ENCODE results near the gene ARID4A.
"Not testable (repeated sequence)": the region's sequence is repeated elsewhere in the genome, so short reads cannot be mapped to it uniquely, and the experiment has no call there.

ARID4A gene

GRCh38 chr14:58296726-58297125 is 1.6 kb upstream of the ARID4A start:
- no peak for DNase-seq

- DNase-seq: no peak
Measured at GRCh38 chr14:58297412-58297761, 968 bp upstream of the ARID4A start.

GRCh38 chr14:58297762-58298476 is 436 bp upstream of the ARID4A start:
- DNase-seq: peak; percentile 100

- DNase-seq: no peak
Measured at GRCh38 chr14:58299401-58300330, 1.3 kb downstream of the ARID4A start.

GRCh38 chr14:58301416-58301815 is 3.1 kb downstream of the ARID4A start:
- no peak for DNase-seq

- no peak for DNase-seq
Measured at GRCh38 chr14:58305730-58306129, 7.4 kb downstream of the ARID4A start.

- no peak for DNase-seq
Measured at GRCh38 chr14:58307597-58308316, 9.4 kb downstream of the ARID4A start.

- no peak for DNase-seq
Measured at GRCh38 chr14:58309086-58309485, 10.7 kb downstream of the ARID4A start.

GRCh38 chr14:58313699-58314098 is 15.3 kb downstream of the ARID4A start:
- DNase-seq: no peak

- no peak for DNase-seq
Measured at GRCh38 chr14:58315606-58316005, 17.3 kb downstream of the ARID4A start.

- no peak for DNase-seq
Measured at GRCh38 chr14:58327019-58327418, 28.7 kb downstream of the ARID4A start.

- peak; percentile 91 for DNase-seq
Measured at GRCh38 chr14:58331111-58331510, 32.8 kb downstream of the ARID4A start.

- DNase-seq: no peak
Measured at GRCh38 chr14:58332561-58332960, 34.2 kb downstream of the ARID4A start.

- DNase-seq: not testable (repeated sequence)
Measured at GRCh38 chr14:58339666-58340065, 41.3 kb downstream of the ARID4A start.

GRCh38 chr14:58341152-58341748 is 42.9 kb downstream of the ARID4A start:
- DNase-seq: no peak

- not testable (repeated sequence) for DNase-seq
Measured at GRCh38 chr14:58343535-58343934, 45.2 kb downstream of the ARID4A start.

- DNase-seq: no peak
Measured at GRCh38 chr14:58353516-58354299, 55.4 kb downstream of the ARID4A start.

- no peak for DNase-seq
Measured at GRCh38 chr14:58354808-58355207, 56.5 kb downstream of the ARID4A start.

- no peak for DNase-seq
Measured at GRCh38 chr14:58356268-58356667, 57.9 kb downstream of the ARID4A start.

GRCh38 chr14:58362272-58362671 is 63.9 kb downstream of the ARID4A start:
- not testable (repeated sequence) for DNase-seq

GRCh38 chr14:58362798-58363412 is 64.5 kb downstream of the ARID4A start:
- DNase-seq: no peak

GRCh38 chr14:58364316-58364715 is 66.0 kb downstream of the ARID4A start:
- no peak for DNase-seq
